ENCODE measurements around the gene BCAS3.
A peak's percentile ranks its signal among the peaks of the same experiment; 100 is the strongest.
"Not testable (repeated sequence)": the region's sequence is repeated elsewhere in the genome, so short reads cannot be mapped to it uniquely, and the experiment has no call there.

The BCAS3 gene

DNA sequence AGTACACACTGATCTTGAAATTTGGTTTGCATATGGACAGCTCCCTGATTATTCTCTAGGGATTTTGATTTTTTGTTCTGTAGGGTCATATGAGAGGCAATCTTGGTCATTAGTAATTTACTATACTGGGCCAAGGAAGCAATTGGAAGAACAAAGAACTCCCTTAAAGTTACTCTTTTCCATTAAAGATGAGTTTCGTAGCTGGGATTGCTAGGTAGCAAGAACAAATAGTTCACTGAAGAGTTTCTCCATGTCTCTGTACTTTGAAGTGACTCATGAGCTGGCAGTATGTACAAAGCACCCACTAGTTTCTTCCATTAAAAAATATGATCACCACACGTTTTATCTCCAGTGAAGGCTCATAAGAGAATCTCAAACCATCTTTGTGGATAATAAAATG, 6.2 kb upstream of the BCAS3 start:
- Histone ChIP-seq H3K27me3 (ENCODE audit: insufficient read depth, low read depth) (no peaks in the 10 kb centered on the region), H3K79me2 (ENCODE audit: insufficient read depth, low read depth) (no peaks in the 10 kb centered on the region), H2AFZ (ENCODE audit: low read depth) (no peak overlapping the region), H3K36me3 (ENCODE audit: insufficient read depth) (no peaks in the 10 kb centered on the region), H4K20me1 (ENCODE audit: insufficient read depth) (no peaks in the 10 kb centered on the region), H3K4me2 (no peak overlapping the region), H3K4me3 (IDR thresholded peaks at IDR 0.05; ENCODE audit: insufficient read depth, low read depth, low read length) (no peak overlapping the region), H3K27ac (no peak overlapping the region), H3K9ac (no peak overlapping the region), H3K4me1 (ENCODE audit: low read depth, poor library complexity, severe bottlenecking) (peaks cover 32% of the 10 kb centered on the region)
- TF ChIP-seq, protein P1, sequence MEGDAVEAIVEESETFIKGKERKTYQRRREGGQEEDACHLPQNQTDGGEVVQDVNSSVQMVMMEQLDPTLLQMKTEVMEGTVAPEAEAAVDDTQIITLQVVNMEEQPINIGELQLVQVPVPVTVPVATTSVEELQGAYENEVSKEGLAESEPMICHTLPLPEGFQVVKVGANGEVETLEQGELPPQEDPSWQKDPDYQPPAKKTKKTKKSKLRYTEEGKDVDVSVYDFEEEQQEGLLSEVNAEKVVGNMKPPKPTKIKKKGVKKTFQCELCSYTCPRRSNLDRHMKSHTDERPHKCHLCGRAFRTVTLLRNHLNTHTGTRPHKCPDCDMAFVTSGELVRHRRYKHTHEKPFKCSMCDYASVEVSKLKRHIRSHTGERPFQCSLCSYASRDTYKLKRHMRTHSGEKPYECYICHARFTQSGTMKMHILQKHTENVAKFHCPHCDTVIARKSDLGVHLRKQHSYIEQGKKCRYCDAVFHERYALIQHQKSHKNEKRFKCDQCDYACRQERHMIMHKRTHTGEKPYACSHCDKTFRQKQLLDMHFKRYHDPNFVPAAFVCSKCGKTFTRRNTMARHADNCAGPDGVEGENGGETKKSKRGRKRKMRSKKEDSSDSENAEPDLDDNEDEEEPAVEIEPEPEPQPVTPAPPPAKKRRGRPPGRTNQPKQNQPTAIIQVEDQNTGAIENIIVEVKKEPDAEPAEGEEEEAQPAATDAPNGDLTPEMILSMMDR (conservative IDR thresholded peaks at IDR 0.05; ENCODE audit: low read depth, low read length): no peak

DNA sequence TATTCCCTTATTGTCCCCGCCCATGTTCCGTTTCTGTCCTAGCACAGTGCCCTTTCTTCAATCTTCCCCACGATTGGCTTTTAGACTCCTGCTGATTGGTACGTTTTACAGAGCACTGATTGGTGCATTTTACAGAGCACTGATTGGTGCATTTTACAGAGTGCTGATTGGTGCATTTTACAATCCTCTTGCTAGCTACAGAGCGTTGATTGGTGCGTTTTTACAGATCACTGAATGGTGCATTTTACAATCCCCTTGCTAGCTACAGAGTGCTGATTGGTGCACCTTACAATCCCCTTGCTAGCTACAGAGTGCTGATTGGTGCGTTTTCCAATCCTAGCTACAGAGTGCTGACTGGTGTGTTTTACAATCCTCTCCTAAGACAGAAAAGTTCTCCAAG, 3.0 kb upstream of the BCAS3 start:
- not testable (repeated sequence) for H3K9ac ChIP-seq; H3K79me2 ChIP-seq (ENCODE audit: insufficient read depth, low read depth); H3K27me3 ChIP-seq (ENCODE audit: insufficient read depth, low read depth); H4K20me1 ChIP-seq (ENCODE audit: insufficient read depth); H2AFZ ChIP-seq (ENCODE audit: low read depth); H3K36me3 ChIP-seq (ENCODE audit: insufficient read depth); H3K27ac ChIP-seq; H3K4me3 ChIP-seq (IDR thresholded peaks at IDR 0.05; ENCODE audit: insufficient read depth, low read depth, low read length); H3K4me2 ChIP-seq
- peaks cover 15% of the 10 kb centered on the region for H3K4me1 ChIP-seq (ENCODE audit: low read depth, poor library complexity, severe bottlenecking)

DNA sequence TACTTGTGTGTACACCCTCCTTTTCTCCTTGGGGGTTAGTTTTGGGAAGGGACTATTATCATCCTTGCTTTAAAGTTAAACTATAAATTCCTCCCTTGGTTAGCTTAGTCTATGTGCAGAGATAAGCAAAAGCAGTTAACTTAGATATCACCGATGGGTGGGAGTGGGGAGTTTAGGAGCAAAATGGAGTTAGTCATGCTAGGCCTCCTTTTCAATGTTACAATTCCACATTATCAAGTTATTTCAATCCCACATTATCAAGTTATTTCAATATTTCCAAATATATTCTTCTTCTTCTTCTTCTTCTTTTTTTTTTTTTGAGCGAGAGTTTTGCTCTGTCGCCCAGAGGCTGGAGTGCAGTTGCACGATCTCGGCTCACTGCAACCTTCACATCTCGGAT, 1.7 kb upstream of the BCAS3 start:
- no peaks in the 10 kb centered on the region for H3K27me3 ChIP-seq (ENCODE audit: insufficient read depth, low read depth)
- H3K79me2 ChIP-seq (ENCODE audit: insufficient read depth, low read depth): no peaks in the 10 kb centered on the region
- no peaks in the 10 kb centered on the region for H4K20me1 ChIP-seq (ENCODE audit: insufficient read depth)
- H3K36me3 ChIP-seq (ENCODE audit: insufficient read depth): no peaks in the 10 kb centered on the region
- TF ChIP-seq, protein P1 (conservative IDR thresholded peaks at IDR 0.05; ENCODE audit: low read depth, low read length): no peak
- no peak overlapping the region for H3K4me2 ChIP-seq
- no peak overlapping the region for H2AFZ ChIP-seq (ENCODE audit: low read depth)
- H3K27ac ChIP-seq: no peak overlapping the region
- no peak overlapping the region for H3K4me3 ChIP-seq (IDR thresholded peaks at IDR 0.05; ENCODE audit: insufficient read depth, low read depth, low read length)
- no peak overlapping the region for H3K9ac ChIP-seq
- H3K4me1 ChIP-seq (ENCODE audit: low read depth, poor library complexity, severe bottlenecking): peaks cover 15% of the 10 kb centered on the region

DNA sequence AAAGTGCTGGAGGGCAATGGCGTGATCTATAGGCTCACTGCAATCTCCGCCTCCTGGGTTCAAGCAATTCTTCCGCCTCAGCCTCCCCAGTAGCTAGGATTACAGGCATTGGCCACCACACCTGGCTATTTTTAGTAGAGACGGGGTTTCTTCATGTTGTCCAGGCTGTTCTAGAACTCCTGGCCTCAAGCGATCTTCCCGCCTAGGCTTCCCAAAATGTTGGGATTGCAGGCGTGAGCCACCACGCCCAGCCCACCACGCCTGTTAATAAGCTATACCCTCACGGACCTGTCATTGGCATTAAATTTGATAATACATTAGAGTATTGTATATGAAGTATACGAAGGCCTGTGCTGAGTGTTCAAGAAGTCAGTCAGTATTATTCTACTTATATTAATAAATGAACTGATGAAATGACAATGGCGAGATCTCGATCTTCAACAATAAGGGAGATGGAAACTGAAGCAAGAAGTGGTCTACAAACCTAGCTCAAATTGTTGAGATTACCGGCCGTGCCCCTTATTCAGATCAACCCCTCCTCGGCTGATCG, 818 bp upstream of the BCAS3 start:
- Histone ChIP-seq H3K36me3 (ENCODE audit: insufficient read depth) (no peaks in the 10 kb centered on the region), H3K27ac (no peak overlapping the region), H3K27me3 (ENCODE audit: insufficient read depth, low read depth) (no peaks in the 10 kb centered on the region), H3K4me3 (IDR thresholded peaks at IDR 0.05; ENCODE audit: insufficient read depth, low read depth, low read length) (no peak overlapping the region), H3K9ac (peak overlapping the region; percentile 25; the same call in 1 of the 2 replicates), H3K4me1 (ENCODE audit: low read depth, poor library complexity, severe bottlenecking) (peaks cover 15% of the 10 kb centered on the region), H3K4me2 (peak overlapping the region; percentile 92), H4K20me1 (ENCODE audit: insufficient read depth) (no peaks in the 10 kb centered on the region), H2AFZ (ENCODE audit: low read depth) (peak overlapping the region; percentile 75), H3K79me2 (ENCODE audit: insufficient read depth, low read depth) (no peaks in the 10 kb centered on the region)
- TF ChIP-seq, protein P1 (conservative IDR thresholded peaks at IDR 0.05; ENCODE audit: low read depth, low read length): no peak

DNA sequence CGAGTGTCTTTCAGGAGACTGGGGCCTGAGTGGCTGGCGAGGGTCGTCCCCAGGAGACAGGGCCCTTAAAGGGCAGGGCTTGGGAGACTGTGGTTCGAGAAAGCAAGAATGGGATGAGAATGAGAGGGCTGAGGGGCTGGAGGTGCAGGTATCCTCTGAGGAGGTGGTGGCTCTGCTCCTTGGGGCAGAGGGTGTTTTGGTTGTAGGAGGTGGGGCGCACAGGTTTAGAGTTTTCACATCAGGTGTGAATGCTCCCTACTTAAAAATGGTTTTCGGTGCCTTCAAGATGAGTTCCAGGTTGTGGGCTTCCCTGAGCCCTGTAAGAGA, 430 bp downstream of the BCAS3 start:
- no peak overlapping the region for H3K27ac ChIP-seq
- H3K79me2 ChIP-seq (ENCODE audit: insufficient read depth, low read depth): no peaks in the 10 kb centered on the region
- peaks cover 15% of the 10 kb centered on the region for H3K4me1 ChIP-seq (ENCODE audit: low read depth, poor library complexity, severe bottlenecking)
- H2AFZ ChIP-seq (ENCODE audit: low read depth): peak overlapping the region; percentile 75
- no peaks in the 10 kb centered on the region for H3K36me3 ChIP-seq (ENCODE audit: insufficient read depth)
- peak overlapping the region; percentile 53; the same call in 1 of the 2 replicates for H3K9ac ChIP-seq
- TF ChIP-seq, protein P1 (conservative IDR thresholded peaks at IDR 0.05; ENCODE audit: low read depth, low read length): no peak
- no peaks in the 10 kb centered on the region for H3K27me3 ChIP-seq (ENCODE audit: insufficient read depth, low read depth)
- no peak overlapping the region for H3K4me3 ChIP-seq (IDR thresholded peaks at IDR 0.05; ENCODE audit: insufficient read depth, low read depth, low read length)
- H4K20me1 ChIP-seq (ENCODE audit: insufficient read depth): no peaks in the 10 kb centered on the region
- peak overlapping the region; percentile 81 for H3K4me2 ChIP-seq

All from KMS-11 (cell line).